GM12874 (cell line): ENCODE data around the gene PTGDS.

Source experiments
- CTCF ChIP-seq: IDR thresholded peaks from 2 replicates; pipeline ENCODE4 v1.5.1; 2011; ENCODE audit warnings: low read depth, mild to moderate bottlenecking, control low read depth, low read length, moderate library complexity; ENCODE audit not compliant: insufficient read depth

PTGDS gene

GRCh38 chr9:137017071-137017470, 39.8 kb downstream of the PTGDS start:
- no peak for TF ChIP-seq CTCF

GRCh38 chr9:137017791-137018497, 40.6 kb downstream of the PTGDS start:
- TF ChIP-seq CTCF, result no peak

- TF ChIP-seq CTCF, result no peak
Observed at GRCh38 chr9:137018761-137019559, 41.7 kb downstream of the PTGDS start.

- TF ChIP-seq CTCF, result no peak
Observed at GRCh38 chr9:137019891-137020683, 42.8 kb downstream of the PTGDS start.

- no peak for TF ChIP-seq CTCF
Observed at GRCh38 chr9:137020771-137021567, 43.7 kb downstream of the PTGDS start.

GRCh38 chr9:137021568-137021978, 44.3 kb downstream of the PTGDS start:
- TF ChIP-seq CTCF, result no peak
